GM13976 (cell line): ENCODE measurements around the gene OR1M1.
"Not testable (repeated sequence)": the region's sequence is repeated elsewhere in the genome, so short reads cannot be mapped to it uniquely, and the experiment has no call there.

Source experiments
- DNase-seq: peaks from one replicate; pipeline ENCODE4 v3.0.0; 2012; ENCODE audit warnings: low spot score
- in situ Hi-C: fragments of 300-500 bp; cut with MboI; formaldehyde crosslinking; loops from one replicate; pipeline ENCODE4 v1.12.0; 2022; ENCODE audit warnings: low sequenced_read_pairs, mixed read lengths, inconsistent platforms; ENCODE audit not compliant: unreplicated experiment
- TF ChIP-seq, protein P1 (sequence below): IDR thresholded peaks from 2 replicates; pipeline ENCODE4 v1.5.1; 2012; ENCODE audit warnings: borderline replicate concordance, mild to moderate bottlenecking; ENCODE audit not compliant: insufficient read depth; ENCODE audit errors: extremely low read depth, missing control alignments, control extremely low read depth

The OR1M1 gene

DNA sequence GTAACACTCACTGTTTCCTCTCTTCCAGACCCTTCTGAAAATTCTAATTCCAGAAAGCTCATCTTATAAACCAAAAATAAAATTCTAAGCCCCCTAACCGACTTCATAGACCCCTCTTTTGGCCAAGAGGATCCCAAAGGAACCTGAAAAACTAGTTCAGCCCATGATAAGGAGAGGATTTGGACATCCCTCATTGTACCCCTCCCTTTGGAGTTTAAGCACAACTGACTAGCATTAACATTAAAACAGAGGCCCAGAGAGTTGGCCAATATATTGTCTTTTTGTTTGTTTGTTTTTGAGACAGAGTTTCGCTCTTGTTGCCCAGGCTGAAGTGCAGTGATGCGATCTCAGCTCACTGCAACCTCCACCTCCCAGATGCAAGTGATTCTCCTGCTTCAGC, 42.4 kb upstream of the OR1M1 start:
- in situ Hi-C loops = no loop called here
- DNase-seq = no peak
- TF ChIP-seq, protein P1, sequence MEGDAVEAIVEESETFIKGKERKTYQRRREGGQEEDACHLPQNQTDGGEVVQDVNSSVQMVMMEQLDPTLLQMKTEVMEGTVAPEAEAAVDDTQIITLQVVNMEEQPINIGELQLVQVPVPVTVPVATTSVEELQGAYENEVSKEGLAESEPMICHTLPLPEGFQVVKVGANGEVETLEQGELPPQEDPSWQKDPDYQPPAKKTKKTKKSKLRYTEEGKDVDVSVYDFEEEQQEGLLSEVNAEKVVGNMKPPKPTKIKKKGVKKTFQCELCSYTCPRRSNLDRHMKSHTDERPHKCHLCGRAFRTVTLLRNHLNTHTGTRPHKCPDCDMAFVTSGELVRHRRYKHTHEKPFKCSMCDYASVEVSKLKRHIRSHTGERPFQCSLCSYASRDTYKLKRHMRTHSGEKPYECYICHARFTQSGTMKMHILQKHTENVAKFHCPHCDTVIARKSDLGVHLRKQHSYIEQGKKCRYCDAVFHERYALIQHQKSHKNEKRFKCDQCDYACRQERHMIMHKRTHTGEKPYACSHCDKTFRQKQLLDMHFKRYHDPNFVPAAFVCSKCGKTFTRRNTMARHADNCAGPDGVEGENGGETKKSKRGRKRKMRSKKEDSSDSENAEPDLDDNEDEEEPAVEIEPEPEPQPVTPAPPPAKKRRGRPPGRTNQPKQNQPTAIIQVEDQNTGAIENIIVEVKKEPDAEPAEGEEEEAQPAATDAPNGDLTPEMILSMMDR = no peak

DNA sequence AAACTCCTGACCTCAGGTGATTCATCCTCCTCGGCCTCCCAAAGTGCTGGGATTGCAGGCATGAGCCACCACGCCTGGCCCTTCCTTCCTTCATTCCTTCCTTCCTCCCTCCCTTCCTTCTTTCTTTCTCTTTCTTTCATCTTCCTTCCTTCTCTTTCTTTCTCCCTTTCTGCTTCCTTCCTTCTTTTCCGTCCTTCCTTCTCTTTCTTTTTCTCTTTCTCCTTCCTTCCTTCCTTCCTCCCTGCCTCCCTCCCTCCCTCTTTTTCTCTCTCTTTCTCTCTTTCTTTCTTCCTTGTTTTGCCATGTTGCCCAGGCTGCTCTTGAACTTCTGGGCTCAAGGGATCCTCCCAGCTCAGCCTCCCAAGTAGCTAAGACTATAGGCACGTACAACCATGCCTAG, 40.2 kb upstream of the OR1M1 start:
- TF ChIP-seq, protein P1 = no peak
- DNase-seq = no peak
- in situ Hi-C loops = no loop called here

DNA sequence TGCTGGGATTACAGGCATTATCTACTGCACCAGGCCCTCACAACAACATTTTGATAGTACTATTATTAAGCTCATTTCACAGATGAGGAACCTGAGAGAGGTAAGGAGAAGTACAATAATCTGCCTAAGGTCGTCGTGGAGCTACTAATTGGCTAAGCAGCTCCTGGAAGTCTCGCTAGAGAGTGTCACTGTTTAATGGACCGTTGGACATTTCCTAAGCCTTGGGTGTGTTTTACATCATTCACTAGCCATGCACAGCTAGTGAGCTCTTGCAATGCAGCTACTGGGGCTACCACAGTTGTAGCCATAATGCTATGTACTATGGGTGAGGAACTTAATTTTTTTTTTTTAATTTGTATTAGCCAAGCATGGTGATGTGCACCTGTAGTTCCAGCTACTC, 34.0 kb upstream of the OR1M1 start:
- DNase-seq = no peak
- in situ Hi-C loops = no loop called here
- TF ChIP-seq, protein P1 = no peak

DNA sequence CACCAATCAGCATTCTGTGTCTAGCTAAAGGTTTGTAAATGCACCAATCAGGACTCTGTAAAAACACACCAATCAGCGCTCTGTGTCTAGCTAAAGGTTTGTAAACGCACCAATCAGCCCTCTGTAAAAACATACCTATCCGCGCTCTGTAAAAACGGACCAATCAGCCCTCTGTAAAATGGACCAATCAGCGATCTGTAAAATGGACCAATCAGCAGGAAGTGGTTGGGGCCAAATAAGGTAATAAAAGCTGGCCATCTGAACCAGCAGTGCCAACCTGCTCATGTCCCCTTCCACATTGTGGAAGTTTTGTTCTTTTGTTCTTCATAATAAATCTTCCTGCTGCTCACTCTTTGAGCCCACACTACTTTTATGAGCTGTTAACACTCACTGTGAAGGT, 33.2 kb upstream of the OR1M1 start:
- in situ Hi-C loops = not testable (repeated sequence)

DNA sequence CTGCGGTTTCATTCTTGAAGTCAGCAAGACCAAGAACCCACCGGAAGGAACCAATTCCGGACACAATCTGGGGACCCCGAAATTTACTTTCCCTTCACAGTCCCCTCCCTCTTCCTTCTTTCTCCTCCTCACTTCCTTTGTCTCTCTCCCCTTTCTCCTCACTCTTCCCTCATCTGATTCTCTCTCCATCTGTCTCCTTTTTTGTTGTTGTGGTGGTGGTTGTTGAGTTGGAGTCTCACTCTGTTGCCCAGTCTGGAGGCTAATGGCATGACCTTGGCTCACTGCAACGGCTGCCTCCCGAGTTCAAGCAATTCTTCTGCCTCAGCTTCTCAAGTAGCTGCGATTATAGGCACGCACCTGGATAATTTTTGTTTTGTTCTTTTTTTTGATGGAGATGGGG, 32.7 kb upstream of the OR1M1 start:
- in situ Hi-C loops = no loop called here
- TF ChIP-seq, protein P1 = no peak
- no peak for DNase-seq

More for the DNA sequence above, 33.2 kb upstream of the OR1M1 start:
- not testable (repeated sequence) for DNase-seq

DNA sequence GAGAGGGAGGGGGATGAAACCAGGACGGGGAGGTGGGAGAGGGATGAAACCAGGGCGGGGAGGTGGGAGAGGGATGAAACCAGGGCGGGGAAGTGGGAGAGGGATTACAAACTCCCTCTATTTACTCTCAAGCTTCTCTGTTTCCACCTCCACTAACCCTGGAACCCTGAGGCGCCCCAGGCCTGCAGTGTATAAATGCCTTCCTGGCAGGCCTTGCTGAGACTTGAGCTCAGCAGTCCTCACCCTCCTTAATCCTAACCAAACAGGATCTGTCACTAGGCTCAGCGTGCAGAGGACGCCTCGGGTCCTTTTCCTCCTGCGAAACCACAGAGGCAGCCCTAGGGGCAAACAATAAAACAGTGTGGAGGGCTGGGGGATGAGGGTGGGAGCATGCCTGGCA, 32.1 kb upstream of the OR1M1 start:
- in situ Hi-C loops = no loop called here
- TF ChIP-seq, protein P1 = no peak
- DNase-seq = no peak

DNA sequence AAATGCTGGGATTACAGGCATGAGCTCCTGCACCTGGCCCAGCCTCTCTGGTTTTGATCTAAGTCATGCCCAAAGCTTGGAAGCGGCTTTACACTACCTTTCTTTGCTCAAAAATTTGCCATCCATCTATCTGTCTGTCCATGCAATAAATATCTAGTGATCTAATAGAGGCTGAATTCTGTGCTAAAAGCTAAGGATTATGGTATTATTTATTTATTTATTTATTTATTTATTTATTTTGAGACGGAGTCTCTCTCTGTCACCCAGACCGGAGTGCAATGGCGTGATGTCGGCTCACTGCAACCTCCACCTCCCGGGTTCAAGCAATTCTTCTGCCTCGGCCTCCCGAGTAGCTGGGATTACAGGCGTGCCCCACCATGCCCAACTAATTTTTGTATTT, 30.7 kb upstream of the OR1M1 start:
- DNase-seq, in situ Hi-C loops: not testable (repeated sequence)

DNA sequence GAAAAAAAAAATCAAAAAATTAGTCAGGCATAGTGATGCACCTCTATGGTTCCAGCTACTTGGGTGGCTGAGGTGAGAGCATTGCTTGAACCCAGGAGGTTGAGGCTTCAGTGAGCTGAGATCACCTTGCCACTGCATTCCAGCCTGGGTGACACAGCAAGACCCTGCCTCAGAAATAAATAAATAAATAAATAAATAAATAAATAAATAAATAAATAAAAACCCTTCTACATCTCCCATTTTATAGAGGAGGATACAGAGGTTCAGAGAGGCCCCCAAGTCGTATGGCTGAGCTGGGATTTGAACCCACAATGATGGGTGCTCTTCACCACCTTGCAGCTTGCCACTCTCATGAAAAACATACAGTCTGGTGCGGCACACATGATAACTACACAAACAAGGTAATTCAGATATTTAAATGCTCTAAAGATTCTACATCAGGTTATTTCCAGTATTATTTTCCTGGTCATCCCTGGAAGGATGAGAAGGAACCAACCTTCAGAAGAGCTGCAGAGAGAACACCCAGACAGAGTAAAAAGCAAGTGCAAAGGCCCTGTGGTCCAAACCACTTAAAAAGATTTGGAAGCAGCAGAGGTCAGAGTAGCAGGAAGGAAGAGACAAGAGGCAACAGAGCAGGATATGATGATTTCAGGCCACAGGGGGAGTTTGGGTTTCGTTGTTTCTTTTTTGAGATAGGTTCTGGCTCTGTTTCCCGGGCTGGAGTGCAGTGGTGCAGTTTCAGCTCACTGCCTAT, 29.2 kb upstream of the OR1M1 start:
- TF ChIP-seq, protein P1 = no peak
- DNase-seq = no peak
- in situ Hi-C loops = no loop called here
